Upper lobe of left lung (tissue), 4 donors: Measurements from ENCODE around the gene HNRNPA3.

Source experiments
- EP300 ChIP-seq, 4 donors: sonication (generic); formaldehyde crosslinking; IDR thresholded peaks; one replicate each; pipeline ENCODE4 v1.5.1; 2017; ENCODE audit warnings: antibody characterized with exemption in 4 of 4, control low read depth in 2 of 4
- POLR2A ChIP-seq, 4 donors: fragments of 450-650 bp; IDR thresholded peaks; one replicate each; pipeline ENCODE4 v1.5.1; 2016 to 2017; ENCODE audit warnings: antibody characterized with exemption in 4 of 4, mild to moderate bottlenecking in 2 of 4
- TF ChIP-seq, protein P1 (sequence below), 6 experiments: fragments of 450-650 bp in 4 of 6; fragments of 200-600 bp in 2 of 6; sonication (generic) in 2 of 6; IDR thresholded peaks; one replicate each; pipeline ENCODE4 v1.5.1; 2016 to 2019; ENCODE audit warnings: antibody characterized with exemption in 6 of 6

DNA sequence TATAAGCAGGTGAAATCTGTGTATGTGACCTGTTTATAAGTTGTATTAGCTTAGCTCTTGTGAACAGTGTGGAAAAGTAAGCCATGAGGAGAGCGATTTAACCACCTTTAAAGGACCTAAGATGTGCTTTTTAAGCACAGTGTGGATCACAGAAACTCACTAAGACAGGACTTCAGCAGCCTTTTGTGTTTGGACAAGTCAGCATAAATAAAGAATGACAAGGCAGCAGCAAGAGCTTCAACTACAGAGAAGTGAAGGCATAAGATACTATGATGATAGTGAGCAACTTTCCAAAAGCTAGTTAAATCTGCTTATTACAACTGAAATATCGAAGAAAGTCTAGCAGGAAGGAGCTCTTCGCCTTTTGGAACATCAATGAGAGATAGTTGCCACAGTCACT lies 8.9 kb downstream of the HNRNPA3 start:
- TF ChIP-seq EP300 (IDR thresholded peaks at IDR 0.05) (no peak), POLR2A (IDR thresholded peaks at IDR 0.05) (no peak)
- TF ChIP-seq, protein P1, sequence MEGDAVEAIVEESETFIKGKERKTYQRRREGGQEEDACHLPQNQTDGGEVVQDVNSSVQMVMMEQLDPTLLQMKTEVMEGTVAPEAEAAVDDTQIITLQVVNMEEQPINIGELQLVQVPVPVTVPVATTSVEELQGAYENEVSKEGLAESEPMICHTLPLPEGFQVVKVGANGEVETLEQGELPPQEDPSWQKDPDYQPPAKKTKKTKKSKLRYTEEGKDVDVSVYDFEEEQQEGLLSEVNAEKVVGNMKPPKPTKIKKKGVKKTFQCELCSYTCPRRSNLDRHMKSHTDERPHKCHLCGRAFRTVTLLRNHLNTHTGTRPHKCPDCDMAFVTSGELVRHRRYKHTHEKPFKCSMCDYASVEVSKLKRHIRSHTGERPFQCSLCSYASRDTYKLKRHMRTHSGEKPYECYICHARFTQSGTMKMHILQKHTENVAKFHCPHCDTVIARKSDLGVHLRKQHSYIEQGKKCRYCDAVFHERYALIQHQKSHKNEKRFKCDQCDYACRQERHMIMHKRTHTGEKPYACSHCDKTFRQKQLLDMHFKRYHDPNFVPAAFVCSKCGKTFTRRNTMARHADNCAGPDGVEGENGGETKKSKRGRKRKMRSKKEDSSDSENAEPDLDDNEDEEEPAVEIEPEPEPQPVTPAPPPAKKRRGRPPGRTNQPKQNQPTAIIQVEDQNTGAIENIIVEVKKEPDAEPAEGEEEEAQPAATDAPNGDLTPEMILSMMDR (IDR thresholded peaks at IDR 0.05) = no peak
